HG03060 (cell line): ENCODE results near the gene GLMP.

Experiments
- ATAC-seq: cut with Tn5 transposase; IDR thresholded peaks from one replicate; pipeline ENCODE4 v1.9.1; 2021; ENCODE audit warnings: low read depth, moderate number of reproducible peaks; ENCODE audit not compliant: unreplicated experiment

The GLMP gene

GRCh38 chr1:156253634-156254033 lies 41.8 kb downstream of the GLMP start:
- ATAC-seq = no peak

GRCh38 chr1:156251527-156251926 lies 44.0 kb downstream of the GLMP start:
- ATAC-seq = no peak

DNA sequence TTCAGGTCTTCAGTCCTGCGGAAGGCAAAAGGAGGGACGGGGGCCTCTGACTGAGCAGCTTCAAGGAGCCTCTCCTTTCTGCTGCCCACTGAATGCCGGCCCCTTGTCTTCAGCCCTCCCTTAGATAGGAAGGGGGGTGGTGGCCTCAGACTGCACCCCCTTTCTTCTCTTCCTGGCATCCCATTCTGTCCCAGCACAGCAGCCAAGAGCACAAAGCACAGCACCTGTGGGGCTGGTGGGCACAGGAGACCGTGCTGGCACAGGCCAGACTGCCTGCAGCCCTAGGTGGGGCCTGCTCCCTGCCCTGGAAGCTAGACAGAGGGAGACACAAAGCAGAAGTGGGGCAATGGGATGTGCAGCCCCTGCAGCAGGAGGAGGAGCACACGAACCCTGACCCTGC lies 45.9 kb downstream of the GLMP start:
- no peak for ATAC-seq

- no peak for ATAC-seq
Measured at GRCh38 chr1:156248323-156248683, 47.2 kb downstream of the GLMP start.

- ATAC-seq = no peak
Measured at GRCh38 chr1:156247460-156248322, 47.8 kb downstream of the GLMP start, which contains the start of gene PAQR6. TSS of gene PAQR6 (minus strand) at chr1:156248056. CDS start at chr1:156246731, 1,325 bp downstream.

- ATAC-seq = no peak
Measured at GRCh38 chr1:156246781-156247459, 48.6 kb downstream of the GLMP start.

GRCh38 chr1:156246241-156246780 lies 49.2 kb downstream of the GLMP start:
- ATAC-seq = no peak

DNA sequence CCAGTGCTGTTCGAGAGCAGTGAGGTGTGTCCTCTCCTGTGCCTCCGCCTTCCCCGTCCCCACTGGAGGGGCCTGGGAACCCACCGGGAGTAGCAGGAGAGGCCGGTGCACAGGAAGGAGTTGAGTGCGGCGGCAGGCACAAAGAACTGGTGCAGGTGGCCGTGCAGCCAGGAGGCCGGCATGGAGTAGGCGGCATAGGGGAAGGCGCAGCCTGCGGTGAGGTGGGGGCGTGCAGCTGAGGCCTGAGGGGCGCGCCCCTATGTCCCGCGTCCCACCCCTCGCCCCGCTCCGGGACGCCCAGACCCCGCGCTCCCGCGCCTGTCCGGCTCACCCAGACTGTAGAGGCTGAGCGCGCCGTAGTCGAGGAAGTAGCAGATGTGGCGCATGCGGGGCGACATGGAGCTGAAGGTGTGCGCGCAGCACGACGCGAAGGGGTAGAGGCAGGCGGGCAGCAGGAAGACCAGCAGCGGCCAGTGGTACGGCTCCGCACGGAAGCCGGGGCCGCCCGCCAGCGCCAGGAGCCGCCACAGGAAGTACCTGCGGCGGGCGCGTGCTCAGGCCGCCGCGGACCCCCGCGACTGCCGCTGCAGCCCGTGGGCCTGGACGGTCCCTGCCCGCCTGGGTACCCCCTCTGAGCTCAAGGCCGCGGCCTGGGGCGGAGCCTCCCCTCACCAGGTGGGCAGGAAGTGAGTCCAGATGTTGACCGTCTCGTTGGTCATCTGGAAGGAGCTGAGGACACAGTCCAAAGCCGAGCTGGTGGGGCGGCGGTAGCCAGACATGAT lies 49.8 kb downstream of the GLMP start:
- ATAC-seq = no peak

GRCh38 chr1:156244712-156245111 lies 50.8 kb downstream of the GLMP start:
- ATAC-seq = no peak

DNA sequence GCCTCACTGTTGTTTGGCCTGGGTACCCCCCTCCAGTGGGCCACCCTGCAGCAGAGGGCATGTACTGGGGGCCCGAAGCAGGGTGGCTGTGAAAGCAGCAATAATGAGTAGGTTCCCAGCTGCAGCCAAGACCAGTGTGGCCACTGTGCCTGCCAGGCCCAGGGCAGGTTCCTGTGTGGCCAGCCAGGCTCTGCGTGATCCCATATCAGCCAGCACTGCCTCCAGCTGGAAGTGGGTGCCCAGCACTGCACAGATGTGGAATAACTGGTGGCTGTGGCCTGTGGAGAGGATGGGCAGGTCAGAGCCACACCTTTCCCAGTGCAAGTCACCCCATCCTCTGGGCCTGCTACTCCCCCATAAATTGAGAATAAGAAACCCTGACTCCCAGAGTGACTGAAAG lies 51.4 kb downstream of the GLMP start:
- ATAC-seq = no peak

DNA sequence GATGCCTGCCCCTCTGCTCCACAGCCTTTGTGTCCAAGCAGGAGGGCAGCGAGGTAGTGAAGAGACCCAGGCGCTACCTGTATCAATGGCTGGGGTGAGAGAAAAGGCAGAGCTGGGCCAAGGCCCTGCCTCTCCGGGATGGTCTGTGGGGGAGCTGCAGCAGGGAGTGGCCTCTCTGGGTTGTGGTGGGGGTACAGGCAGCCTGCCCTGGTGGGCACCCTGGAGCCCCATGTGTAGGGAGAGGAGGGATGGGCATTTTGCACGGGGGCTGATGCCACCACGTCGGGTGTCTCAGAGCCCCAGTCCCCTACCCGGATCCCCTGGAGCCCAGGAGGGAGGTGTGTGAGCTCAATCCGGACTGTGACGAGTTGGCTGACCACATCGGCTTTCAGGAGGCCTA lies 52.7 kb downstream of the GLMP start:
- ATAC-seq = no peak
